GM18858 (cell line): ENCODE data around the gene LSM10.

ENCODE experiments used
- ATAC-seq: cut with Tn5 transposase; IDR thresholded peaks from one replicate; pipeline ENCODE4 v1.9.1; 2021; ENCODE audit not compliant: unreplicated experiment

Gene LSM10

GRCh38 chr1:36397378-36398230 lies at the start of gene LSM10:
TSS of gene LSM10 (minus strand) at chr1:36397908. CDS start at chr1:36394129, 3,779 bp downstream.
- peak; percentile 64 for ATAC-seq

GRCh38 chr1:36447450-36447849 lies 49.7 kb upstream of the LSM10 start:
- ATAC-seq: no peak

- no peak for ATAC-seq
Measured at GRCh38 chr1:36446746-36447145, 49.0 kb upstream of the LSM10 start.

- ATAC-seq: no peak
Measured at GRCh38 chr1:36446271-36446670, 48.6 kb upstream of the LSM10 start.

GRCh38 chr1:36443297-36443696 lies 45.6 kb upstream of the LSM10 start:
- no peak for ATAC-seq

- ATAC-seq: no peak
Measured at GRCh38 chr1:36442337-36442736, 44.6 kb upstream of the LSM10 start.

- no peak for ATAC-seq
Measured at GRCh38 chr1:36440646-36441045, 42.9 kb upstream of the LSM10 start.

GRCh38 chr1:36440044-36440443 lies 42.3 kb upstream of the LSM10 start:
- no peak for ATAC-seq

- ATAC-seq: no peak
Measured at GRCh38 chr1:36438715-36439114, 41.0 kb upstream of the LSM10 start.

GRCh38 chr1:36436821-36437220 lies 39.1 kb upstream of the LSM10 start:
- no peak for ATAC-seq

GRCh38 chr1:36433102-36433501 lies 35.4 kb upstream of the LSM10 start:
- ATAC-seq: no peak

- no peak for ATAC-seq
Measured at GRCh38 chr1:36432616-36433015, 34.9 kb upstream of the LSM10 start.

- no peak for ATAC-seq
Measured at GRCh38 chr1:36425791-36426190, 28.1 kb upstream of the LSM10 start.

GRCh38 chr1:36421649-36422048 lies 23.9 kb upstream of the LSM10 start:
- ATAC-seq: no peak

- no peak for ATAC-seq
Measured at GRCh38 chr1:36420836-36421317, 23.2 kb upstream of the LSM10 start.

GRCh38 chr1:36420409-36420808 lies 22.7 kb upstream of the LSM10 start:
- ATAC-seq: no peak

GRCh38 chr1:36419569-36419968 lies 21.9 kb upstream of the LSM10 start:
- no peak for ATAC-seq

GRCh38 chr1:36419140-36419539 lies 21.4 kb upstream of the LSM10 start:
- no peak for ATAC-seq

GRCh38 chr1:36417931-36418330 lies 20.2 kb upstream of the LSM10 start:
- no peak for ATAC-seq

GRCh38 chr1:36415661-36416326 lies 18.1 kb upstream of the LSM10 start:
- no peak for ATAC-seq

- ATAC-seq: no peak
Measured at GRCh38 chr1:36414384-36414783, 16.7 kb upstream of the LSM10 start.
